Gastrocnemius medialis (tissue), 4 donors: Measurements from ENCODE around the gene ARFGAP1.

Experiments
- CTCF ChIP-seq, 5 experiments: fragments of 450-650 bp in 3 of 5; fragments of 200-600 bp in 2 of 5; sonication (generic) in 2 of 5; IDR thresholded peaks in 4 of 5; conservative IDR thresholded peaks in 1 of 5; 1 replicate in 4 of 5; 2 replicates in 1 of 5; pipeline ENCODE4 v1.5.1; 2016 to 2019; ENCODE audit warnings: antibody characterized with exemption in 5 of 5, mild to moderate bottlenecking in 3 of 5, moderate library complexity in 3 of 5
- POLR2A ChIP-seq, 2 donors: fragments of 450-650 bp; IDR thresholded peaks; one replicate each; pipeline ENCODE4 v1.6.1; 2017; ENCODE audit warnings: antibody characterized with exemption in 2 of 2, mild to moderate bottlenecking in 2 of 2, moderate library complexity in 2 of 2

- TF ChIP-seq CTCF (IDR thresholded peaks at IDR 0.05 in 4 of 5, conservative IDR thresholded peaks at IDR 0.05 in 1 of 5) = no peak
- TF ChIP-seq POLR2A (IDR thresholded peaks at IDR 0.05) = no peak
Observed at GRCh38 chr20:63326314-63327230, 54.0 kb downstream of the ARFGAP1 start.
